ENCODE measurements around the gene POLD3.
"Not testable (repeated sequence)": the region's sequence is repeated elsewhere in the genome, so short reads cannot be mapped to it uniquely, and the experiment has no call there.

The POLD3 gene

GRCh38 chr11:74583024-74583624 is 9.3 kb upstream of the POLD3 start:
- DNase-seq (ENCODE audit: low read depth in 2 of 2): no peak

DNA sequence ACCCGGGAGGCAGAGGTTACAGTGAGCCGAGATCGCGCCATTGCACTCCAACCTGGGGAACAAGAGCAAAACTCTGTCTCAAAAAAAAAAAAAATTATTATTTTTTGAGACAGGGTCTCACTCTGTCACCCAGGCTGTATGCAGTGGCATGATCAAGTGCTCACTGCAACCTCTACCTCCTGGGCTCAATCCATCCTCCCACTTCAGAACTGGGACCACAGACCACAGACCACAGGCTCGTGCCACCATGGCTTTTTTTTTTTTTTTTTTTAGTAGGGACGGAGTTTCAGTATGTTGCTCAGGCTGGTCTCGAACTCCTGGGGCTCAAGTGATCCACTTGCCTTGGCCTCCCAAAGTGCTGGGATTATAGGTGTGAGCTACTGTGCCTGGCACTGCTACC is 1.9 kb upstream of the POLD3 start:
- DNase-seq (ENCODE audit: low read depth in 2 of 2): not testable (repeated sequence)

- DNase-seq (ENCODE audit: low read depth in 2 of 2): no peak
Observed at GRCh38 chr11:74592063-74592440, 330 bp upstream of the POLD3 start.

GRCh38 chr11:74593463-74593862 is 1.1 kb downstream of the POLD3 start:
- no peak for DNase-seq (ENCODE audit: low read depth in 2 of 2)

DNA sequence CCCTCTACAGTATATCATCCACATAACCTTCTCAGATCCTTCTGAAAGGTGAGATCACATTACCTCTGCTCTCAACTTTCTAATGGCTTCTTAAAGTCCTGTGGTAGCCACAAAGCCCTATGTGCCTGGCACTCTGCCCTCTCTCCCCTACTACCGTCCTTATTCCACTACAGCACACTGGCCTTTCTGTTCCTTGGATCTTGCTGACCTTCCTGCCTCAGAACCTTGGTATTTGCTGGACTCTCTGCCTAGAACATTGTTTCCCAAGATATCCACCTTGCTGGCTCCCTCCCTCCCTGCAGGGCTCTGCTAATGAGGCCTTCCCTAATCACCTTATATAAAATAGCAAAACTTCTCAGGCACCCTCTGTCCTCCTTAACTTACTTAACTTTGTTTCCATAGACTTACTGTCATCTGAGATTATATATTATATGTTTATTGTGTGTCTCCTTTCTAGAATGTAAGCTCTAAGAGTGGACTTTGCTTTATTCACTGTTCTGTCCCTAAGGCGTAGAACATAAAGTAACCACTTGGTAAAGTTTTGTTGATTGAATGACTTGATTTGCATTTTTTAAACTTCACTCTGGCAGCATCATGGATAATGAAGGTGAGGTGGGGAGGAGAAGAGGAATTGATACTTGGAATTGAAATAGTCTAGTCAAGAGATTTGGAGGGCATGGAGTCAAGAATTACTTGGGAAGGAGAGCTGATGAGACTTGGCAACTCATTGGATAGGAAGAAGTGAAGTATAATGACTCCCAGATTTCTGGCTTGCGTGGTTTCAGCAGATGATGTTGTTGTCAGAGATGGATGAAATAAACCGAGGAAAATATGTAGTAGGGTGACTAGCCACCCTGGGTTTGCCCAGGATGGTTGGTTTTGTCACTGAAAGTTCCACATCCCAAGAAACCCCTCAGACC is 10.5 kb downstream of the POLD3 start:
- no peak for DNase-seq (ENCODE audit: low read depth in 2 of 2)

DNA sequence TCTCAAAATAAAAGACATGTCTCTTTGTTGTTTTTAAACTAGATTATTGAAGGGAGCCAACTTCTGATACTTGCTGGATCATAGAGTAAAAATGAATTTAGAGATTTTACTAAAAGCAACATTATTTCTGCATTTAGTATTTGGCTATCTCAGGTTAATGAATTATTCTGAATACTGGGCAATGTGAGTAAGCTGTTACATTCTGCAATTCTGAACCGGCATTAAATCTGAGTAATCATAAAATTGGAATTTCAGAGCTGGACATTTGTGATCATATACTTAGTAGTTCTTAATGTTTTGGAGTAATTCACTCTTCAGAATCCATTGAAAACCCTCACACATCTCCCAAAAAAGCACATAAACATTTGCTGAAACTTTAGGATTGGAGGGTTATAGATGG is 11.5 kb downstream of the POLD3 start:
- DNase-seq (ENCODE audit: low read depth in 2 of 2): no peak

- no peak for DNase-seq (ENCODE audit: low read depth in 2 of 2)
Observed at GRCh38 chr11:74604311-74604710, 11.9 kb downstream of the POLD3 start.

GRCh38 chr11:74605403-74605802 is 13.0 kb downstream of the POLD3 start:
- no peak for DNase-seq (ENCODE audit: low read depth in 2 of 2)

DNA sequence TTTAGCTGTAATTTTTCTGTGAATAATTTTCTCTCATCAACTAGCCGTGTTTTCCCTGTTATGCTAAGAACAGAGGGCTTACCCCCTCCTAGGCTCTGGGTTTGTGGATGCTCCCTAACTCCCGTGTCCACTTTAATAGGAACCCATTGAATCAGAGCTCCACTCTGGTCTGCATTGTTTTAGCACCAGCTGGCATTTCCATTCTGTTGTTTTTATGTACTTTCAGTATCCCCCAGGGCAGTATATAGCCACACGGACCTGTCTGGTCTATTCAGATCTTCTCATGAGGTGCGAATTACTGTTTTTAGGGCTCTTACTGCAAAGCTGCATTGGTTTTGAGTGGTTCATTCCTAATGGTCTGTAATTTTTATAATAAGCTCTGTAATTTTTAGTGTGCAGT is 16.0 kb downstream of the POLD3 start:
- DNase-seq (ENCODE audit: low read depth in 2 of 2): no peak

GRCh38 chr11:74611369-74611861 is 19.0 kb downstream of the POLD3 start:
- DNase-seq (ENCODE audit: low read depth in 2 of 2): no peak

DNA sequence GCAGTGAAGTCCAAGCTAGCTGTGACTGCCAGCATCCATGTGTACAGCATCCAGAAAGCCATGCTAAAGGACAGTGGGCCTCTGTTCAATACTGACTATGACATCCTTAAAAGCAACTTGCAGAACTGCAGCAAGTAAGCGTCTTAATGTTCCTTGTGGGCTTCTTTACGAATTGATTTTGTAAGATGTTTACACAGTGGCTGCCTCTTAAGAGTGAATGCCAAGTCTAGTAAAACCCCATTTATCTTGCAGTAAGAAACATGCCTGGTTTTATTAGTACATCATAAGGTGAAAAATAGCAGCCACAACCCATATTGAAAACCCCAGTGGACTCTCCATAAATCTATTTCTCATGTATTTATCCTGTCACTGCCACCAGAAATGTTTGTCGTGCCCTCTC is 20.5 kb downstream of the POLD3 start:
- DNase-seq (ENCODE audit: low read depth in 2 of 2): no peak

- DNase-seq (ENCODE audit: low read depth in 2 of 2): no peak
Observed at GRCh38 chr11:74615311-74615710, 22.9 kb downstream of the POLD3 start.

GRCh38 chr11:74615988-74616387 is 23.6 kb downstream of the POLD3 start:
- no peak for DNase-seq (ENCODE audit: low read depth in 2 of 2)

- no peak for DNase-seq (ENCODE audit: low read depth in 2 of 2)
Observed at GRCh38 chr11:74620531-74620930, 28.1 kb downstream of the POLD3 start.

DNA sequence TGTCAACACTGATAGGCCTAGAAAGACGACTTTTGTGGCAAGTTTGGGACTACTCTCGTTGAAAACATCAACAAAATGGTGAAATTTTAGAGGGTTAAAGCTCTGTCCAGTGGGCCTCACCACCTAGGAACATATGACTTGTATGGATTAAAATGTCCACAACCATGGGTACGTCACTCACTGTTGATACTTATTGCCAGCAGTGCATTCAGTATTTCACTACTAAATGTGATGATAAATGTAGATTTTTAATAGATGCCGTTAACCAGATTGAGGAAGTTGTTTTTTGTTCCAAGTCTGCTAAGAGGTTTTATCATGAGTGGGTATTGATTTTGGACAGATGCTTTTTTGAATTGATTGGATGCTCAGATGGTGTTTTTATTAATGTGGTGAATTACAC is 33.7 kb downstream of the POLD3 start:
- DNase-seq (ENCODE audit: low read depth in 2 of 2): no peak

GRCh38 chr11:74626604-74627003 is 34.2 kb downstream of the POLD3 start:
- DNase-seq (ENCODE audit: low read depth in 2 of 2): no peak

- no peak for DNase-seq (ENCODE audit: low read depth in 2 of 2)
Observed at GRCh38 chr11:74627381-74627780, 35.0 kb downstream of the POLD3 start.

DNA sequence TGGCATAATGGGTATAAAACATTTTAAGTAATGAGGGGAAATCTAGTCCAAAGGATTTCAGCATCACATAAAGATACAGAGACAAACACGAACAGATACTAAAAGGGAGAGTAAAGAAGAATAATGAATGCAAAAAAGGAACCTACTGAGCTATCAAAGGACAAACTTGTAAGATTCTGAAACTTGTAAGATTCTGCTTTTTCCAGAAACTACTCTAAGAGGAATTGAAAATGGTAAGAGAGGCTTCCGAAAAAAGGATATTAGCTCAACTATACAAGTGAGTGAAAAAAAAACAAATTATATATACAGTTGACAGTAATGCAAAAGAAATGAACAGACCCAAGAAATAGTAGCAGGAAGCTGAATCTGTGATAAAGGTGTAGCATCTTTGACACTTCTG is 37.7 kb downstream of the POLD3 start:
- DNase-seq (ENCODE audit: low read depth in 2 of 2): no peak

GRCh38 chr11:74633406-74634393 is 41.3 kb downstream of the POLD3 start:
- DNase-seq (ENCODE audit: low read depth in 2 of 2): no peak

DNA sequence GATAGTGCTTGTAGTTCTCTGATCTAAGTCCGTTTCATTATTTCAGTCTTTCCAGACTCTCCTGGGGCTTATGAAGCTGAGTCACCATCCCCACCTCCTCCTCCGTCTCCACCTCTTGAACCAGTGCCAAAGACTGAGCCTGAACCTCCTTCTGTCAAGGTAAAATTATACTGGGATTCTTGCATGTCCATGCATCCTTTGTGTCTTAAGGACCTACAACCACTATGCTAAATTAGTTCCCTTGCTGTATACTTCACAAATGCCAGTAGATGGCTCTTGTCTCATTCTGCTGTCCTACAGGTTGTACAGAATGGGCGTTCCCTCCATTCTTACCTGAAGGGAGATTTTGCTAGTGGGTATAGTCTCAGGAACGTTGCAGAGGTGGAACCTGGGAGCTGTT is 42.2 kb downstream of the POLD3 start:
- DNase-seq (ENCODE audit: low read depth in 2 of 2): no peak

GRCh38 chr11:74636630-74637184 is 44.3 kb downstream of the POLD3 start:
- DNase-seq (ENCODE audit: low read depth in 2 of 2): no peak

GRCh38 chr11:74637700-74638099 is 45.3 kb downstream of the POLD3 start:
- DNase-seq (ENCODE audit: low read depth in 2 of 2): no peak

Measured in stimulated activated CD8-positive, alpha-beta memory T cell treated with anti-CD3 and anti-CD28 coated beads, Interleukin-15, amount 100 ng/mL, for 48 hours (primary cell).